HL-60/S4 (cell line): ENCODE data around the gene HPCAL4.

ENCODE experiments used
- in situ Hi-C: fragments of 300-500 bp; cut with MboI; formaldehyde crosslinking; loops from 2 replicates; pipeline ENCODE4 v1.14.3; 2022; ENCODE audit warnings: low sequenced_read_pairs

The HPCAL4 gene

DNA sequence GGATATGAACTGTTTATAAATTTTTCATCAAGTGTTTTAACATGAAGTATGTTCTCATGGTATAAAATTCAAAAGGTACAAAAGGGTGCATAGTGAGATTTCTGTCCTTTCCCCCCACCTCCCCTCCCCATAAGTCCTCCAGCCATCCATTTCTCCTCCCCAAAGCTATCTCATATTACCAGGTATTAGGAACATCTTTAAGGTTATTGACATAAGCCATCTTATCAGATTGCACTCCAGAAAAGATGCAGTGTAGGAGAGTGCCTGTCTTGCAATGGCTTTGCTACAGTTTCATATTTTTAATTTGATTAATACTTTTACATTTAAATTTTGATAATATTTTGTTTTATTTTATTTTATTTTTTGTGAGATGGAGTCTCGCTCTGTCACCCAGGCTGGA is 13.5 kb upstream of the HPCAL4 start:
- in situ Hi-C loops = no loop called here

DNA sequence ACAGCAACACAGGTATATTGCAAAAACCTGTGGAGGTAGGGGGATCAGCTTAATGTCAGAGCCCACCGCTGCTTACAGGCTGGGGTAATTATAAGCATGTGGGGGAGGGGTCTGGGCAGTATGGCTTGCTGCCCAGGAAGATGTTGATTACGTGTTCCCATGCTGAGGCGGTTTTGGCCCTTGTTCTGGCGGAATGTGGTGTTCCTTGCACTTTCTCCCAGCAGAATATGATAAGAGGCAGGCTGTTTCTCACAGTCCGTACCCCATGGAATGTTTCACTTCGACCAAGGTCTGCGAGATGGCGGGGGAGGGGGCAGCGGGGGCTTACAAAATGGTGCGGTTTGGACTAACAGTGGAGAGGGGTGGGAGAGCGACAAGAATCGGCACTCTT is 9.8 kb upstream of the HPCAL4 start:
- in situ Hi-C loops = no loop called here

DNA sequence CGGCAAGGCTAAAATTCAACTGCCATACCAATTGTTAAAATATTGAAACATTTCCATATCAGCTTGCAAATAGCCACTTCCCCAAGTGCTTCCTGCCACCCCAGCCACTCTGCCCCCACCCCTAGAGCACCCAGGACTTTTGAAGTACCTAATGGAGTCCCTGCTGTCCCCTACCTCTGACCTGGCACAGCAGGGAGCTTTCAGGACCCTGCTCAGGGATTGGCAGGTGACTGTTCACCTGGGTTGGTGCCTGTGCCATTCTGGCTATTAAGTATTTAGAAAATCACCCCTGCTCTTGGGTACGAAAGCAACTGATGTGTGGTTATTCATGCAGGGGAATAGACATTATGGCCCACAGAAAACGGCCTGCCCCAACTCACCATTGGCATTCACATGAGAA is 9.1 kb upstream of the HPCAL4 start:
- in situ Hi-C loops = no loop called here

DNA sequence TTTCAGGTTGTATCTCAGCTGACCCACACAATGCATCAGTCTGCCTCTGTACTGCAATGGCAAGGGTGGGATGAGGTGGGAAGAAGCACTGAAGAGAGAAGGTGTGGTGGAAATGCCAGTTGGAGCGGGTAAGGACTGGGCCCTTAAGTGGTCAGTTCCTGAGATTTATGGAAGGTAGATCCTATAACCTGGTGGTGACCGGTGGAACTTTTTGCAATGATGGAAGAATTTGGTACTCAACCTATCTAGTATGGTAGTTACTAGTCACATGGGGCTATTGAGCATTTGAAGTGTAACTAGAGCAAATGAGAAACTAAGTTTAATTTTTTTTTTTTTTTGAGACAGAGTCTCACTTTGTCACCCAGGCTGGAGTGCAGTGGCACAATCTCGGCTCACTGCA is 8.2 kb upstream of the HPCAL4 start:
- in situ Hi-C loops = no loop called here

DNA sequence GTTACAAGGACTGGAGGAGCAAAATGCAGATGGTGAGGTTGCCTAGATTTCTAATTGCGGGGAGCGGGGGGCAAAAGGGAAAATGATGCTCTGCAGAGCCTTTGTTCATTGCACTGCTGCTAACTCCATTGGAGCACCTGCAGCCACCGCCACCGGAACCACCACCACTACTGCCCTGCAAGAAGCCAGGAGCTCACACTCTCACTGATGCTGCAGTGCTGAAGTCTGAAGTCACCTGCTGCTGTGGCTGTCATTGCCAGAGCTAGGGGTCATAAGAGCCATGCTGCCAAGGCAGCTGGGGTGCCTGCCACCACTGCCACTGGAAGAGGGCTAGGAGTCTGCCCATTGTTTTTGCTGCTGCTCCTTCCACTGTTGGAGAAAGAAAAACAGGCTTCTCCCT is 7.3 kb upstream of the HPCAL4 start:
- in situ Hi-C loops = no loop called here

DNA sequence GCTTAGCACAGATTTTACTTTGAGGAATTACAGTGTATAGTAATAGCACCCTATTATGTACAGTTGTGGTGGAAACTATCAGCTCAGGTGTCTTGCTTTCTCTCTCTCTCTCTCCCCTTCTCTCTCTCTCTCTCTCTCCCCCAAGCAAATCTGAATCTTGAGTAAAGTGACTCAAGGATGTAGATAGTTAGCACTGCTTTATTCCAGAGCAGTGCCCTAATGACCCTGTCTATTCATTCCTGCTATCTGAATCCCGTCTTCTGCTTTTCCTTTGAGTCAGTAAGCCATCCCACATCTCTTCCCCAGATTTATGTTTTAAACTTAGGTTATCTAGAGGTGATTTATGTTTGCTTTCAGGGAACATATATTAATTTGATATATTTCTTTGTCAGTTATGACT is 5.2 kb upstream of the HPCAL4 start:
- in situ Hi-C loops = no loop called here

DNA sequence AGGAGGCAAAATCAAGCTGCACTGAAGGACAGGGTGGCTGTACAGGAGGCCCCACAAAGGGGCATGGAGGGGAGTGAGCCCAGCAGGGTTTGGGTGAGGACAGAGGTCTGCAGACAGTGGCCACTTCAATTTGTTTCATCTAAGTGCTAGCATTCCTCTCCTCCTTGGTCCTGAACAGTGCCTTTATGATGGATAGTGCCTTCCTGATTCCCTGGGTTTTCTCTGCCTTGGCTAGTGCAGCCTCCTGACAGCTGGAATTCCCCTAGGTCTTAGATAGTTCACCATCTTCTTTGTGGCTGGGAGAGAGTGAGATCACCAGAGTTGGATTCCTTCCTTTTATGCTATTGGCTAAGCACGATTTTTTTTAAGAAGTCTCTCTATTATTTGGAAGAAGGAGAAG is 3.8 kb upstream of the HPCAL4 start:
- in situ Hi-C loops = no loop called here

DNA sequence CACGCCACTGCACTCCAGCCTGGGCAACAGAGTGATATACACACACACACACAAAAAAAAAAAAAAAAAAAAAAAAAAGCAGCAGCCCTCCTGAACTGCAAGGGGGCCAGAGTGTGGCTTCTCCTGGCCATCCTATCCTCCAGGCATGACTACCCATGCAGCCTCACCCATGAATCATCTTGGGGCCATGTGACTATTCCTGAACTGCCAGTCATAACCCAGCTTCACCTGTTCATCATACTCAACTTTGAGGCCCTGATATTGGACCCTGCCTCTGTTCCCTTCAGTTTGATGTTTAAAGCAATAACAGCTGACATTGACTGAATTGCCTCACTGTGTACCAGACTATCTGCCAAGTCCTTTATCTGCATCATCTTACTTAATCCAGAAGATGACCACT is 2.8 kb upstream of the HPCAL4 start:
- in situ Hi-C loops = no loop called here

DNA sequence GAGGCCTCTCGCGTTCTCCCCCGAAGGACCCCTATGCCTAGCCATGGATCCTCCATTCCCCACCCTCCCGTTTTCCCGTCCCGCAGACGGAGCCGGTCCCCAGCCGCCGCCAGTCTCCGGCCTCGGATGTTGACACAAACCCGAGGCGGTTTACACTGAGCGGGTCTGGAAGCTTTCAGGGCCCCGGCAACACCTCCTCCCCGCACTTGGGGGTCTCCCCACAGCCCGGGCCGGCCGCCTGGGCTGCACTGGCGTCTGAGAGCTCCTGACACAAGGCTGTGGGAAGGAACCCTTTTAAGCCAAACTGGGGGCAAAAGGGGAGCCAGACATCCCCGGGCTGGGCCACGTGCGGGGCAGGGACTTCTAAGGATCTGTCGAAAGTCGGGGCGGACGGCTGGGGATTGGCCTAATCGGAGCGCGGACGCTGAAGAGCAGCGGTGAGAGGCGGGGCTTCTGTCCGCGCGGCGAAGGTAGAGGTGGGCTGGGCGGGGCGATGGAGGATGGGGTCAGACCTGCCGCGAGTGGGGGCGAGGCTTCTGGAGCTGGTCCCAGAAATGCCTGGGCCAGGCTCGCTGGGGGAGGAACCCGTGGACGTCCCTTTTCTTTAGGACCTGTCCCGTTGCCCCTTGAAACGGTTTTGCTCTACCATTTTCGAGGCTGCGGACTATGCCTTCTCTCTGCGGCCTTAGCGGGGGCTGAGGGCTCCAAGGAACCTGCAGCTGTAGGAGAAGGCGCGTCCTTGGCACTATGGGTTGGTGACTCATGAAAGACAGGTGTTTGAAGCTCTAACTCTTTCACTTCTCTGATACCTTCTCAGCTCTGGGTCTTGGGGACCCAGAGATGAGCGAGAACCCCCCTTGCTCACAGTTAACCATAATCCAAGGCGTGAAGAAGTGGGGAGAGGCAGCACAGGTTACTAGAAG is 1.2 kb upstream of the HPCAL4 start:
- in situ Hi-C loops = no loop called here

DNA sequence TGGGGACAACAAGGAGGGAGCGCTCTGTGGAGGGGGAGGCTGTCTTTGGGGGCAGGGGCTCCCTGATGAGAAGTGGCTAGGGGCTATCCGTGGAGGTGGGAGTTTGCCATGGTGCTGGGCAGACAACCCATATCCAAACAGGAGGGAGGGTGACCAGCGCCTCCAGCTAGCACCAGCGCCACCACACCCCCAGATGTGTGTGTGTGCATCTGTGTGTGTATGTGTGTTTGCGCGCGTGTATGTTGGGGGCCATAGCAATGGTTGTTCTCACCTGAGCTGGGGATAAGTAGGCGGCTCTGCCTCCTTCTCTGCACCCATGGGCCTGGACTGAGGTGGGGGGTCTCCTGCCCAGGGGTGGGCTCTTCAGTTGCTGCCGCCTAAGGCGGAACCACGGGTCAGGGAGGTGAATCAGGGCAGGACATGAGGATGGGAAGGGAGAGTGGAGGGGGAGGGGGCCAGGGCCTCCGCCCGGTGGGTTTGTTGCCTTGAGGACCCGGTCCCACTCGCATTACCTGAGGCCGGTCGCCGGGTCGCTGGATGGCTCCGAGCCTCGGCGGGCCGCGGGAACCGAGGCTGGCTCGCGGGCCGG is 345 bp downstream of the HPCAL4 start:
- in situ Hi-C loops = no loop called here

DNA sequence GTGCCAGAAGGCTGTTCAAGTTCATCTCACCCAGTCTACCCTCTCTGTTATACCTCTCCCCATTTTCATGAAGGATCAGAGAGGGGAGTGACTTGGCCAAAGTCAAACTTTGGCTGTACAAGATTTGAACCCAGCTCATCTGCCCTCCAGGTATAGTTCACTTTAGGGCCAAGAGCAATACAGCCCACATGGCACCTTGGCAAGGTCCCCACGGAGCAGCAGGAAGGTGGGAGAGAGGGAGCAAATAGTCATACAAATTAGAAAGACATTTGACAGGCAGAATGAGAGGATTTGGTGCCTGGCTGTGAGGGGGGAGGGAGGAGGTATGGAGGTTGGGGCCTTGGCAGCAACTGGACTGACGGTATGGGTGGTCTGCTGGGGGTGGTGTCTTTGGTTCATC is 1.0 kb downstream of the HPCAL4 start:
- in situ Hi-C loops = no loop called here

DNA sequence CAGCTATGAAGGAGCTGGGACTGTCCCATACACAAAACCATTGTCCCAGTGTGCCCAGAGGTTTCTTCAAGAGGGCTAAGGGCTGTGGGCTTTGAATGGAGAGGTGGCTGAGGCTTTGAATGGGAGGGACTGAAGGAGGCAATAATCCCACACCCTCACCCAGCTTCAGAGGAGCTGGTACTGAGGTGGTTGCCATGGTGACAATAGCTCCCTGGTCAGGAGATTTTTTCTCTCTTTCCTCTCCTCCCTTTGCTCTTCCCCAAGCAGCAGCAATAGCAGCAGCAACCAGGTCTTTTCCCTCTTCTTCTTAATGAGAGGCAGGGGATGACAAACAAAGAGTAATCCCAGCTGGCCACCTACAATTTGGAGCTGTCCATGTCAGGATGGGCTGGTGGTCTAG is 1.6 kb downstream of the HPCAL4 start:
- in situ Hi-C loops = no loop called here

DNA sequence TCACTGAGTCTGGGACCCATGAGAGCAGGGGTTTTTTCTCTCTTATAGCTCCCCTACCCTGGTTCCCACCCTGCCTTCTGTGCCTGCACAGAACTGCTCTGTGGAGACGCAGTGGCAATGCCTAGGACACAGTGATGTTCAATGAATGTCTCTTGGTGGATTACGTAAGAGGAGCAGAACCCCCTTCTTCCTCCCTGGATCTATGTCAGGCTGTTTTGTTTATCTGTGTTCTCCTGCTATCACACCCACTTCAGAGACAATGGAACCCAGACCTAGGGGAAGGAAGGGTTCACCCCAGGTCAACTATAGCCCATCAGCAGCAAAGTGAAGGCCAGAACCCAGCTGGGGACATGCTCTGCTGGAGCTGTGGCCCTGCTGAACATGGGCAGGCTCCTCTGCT is 2.0 kb downstream of the HPCAL4 start:
- in situ Hi-C loops = no loop called here

DNA sequence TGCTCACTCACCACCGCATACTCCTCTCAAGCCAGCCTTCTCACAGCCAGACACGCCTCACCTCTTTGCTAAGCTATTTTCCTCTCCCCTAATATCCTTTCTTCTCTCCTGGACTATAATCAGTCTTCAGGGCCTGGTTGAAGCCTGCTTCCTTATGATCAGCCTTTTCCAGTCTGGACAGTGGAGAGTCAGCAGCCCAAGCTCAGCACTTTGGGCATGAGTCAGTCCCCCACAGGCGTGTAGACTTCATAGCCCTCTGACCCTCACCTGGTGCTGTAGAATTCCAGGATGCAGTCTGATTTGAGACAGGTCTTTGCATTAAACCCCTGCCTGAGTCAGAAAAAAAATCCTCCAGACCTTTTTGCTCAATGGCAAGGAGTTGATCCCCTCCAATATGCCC is 2.5 kb downstream of the HPCAL4 start:
- in situ Hi-C loops = no loop called here

DNA sequence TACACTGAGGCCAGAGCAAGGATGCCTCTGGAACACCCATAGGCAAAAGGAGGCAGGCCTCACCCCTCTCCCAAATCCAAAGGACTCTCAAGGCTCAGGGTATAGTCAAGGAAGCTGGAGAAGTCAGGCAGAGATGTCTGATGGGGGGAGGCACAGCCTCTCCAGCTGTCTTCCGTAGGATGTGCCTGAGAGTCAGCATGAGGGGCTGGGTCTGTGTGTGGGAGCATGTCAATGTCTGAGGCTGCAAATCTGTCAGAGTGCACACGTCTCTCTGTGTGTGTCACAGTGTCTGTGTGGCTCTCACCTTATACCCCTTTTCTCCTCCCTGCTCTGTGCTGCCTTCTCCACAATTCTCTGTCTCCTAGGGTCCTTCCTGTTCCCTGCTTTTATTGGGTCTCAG is 4.0 kb downstream of the HPCAL4 start:
- in situ Hi-C loops = no loop called here

DNA sequence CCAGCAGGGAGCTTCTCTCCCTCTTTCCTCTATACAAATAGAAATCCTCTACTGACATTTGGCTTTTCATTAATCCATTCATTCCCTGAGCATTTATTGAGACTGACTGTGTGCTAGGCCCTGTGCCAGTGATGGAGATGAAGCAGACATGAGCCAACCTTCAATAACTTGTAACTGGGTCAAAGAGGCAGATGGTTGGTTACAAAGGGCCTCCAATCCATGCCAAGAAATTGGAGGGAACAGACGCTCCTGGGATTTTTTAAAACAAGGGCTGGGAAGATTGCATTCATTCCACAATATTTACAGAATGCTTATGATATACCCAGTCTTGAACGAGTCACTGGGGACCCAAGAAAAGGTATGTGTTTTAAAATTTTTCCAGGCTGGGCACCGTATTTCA is 6.2 kb downstream of the HPCAL4 start:
- in situ Hi-C loops = no loop called here

DNA sequence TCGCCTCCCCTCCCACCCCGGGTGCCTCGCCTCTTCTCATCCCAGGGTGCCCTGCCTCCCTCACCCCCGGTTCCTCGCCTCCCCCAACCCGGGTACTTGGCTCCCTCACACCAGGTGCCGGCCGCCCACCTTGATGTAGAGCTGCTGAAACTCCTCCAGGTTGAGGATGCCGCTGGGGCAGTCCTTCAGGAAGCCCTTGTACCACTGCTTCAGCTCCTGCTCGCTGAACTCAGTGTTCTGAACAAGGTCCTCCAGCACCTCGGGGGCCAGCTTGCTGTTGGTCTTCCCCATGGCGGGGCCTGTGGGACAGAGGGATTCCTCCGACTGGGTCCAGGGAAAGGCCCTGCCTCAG is 6.9 kb downstream of the HPCAL4 start:
- in situ Hi-C loops = no loop called here

DNA sequence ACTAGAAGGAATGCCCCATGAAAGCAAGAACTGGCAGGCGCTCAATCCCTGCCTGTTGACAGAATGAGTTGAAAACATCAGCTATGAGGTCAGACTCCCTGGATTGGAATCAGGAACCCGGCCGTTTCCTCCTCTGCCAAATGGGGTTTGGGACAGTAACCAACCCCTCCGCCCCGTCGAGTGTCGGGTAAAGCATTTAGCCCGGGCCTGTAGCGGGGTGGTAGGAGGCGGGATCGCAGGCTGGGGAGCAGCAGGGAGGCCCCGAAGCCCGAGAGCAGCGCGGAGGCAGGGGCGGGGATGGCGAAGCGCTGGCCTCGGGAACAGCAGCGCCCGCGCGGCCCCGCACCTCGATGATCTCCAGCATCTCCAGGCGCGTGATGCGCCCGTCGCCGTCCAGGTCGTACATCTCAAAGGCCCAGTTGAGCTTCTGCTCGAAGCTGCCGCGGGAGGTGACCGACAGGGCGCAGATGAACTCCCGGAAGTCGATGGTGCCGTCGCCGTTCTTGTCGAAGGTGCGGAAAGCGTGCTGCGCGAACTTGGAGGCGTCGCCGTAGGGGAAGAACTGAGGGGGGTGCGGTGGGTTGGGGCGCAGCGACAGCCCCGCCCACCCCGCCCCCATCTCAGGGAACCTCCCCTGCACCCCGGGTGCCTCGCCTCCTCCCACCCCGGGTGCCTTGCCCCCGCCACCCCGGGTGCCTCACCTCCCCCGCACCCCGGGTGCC is 7.5 kb downstream of the HPCAL4 start:
- in situ Hi-C loops = no loop called here

DNA sequence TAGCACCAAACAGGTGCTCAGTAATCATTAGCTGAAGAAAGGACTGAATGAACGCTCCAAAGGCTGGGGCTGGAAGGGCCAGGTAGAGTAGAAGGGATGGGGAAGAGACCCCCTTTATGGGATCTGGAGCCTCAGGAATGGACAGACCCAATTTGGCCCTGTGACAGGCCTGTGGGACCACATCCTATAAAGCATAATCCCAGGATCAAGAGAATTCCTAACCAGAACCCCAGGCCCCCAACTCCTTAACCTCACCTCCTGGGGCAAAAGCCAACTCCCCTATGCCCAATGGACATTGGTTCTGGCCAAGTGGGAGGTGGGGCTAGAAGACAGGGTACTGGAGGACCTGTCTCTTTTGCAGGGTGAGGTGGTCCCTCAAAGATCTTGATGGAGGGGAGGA is 9.2 kb downstream of the HPCAL4 start:
- in situ Hi-C loops = no loop called here

DNA sequence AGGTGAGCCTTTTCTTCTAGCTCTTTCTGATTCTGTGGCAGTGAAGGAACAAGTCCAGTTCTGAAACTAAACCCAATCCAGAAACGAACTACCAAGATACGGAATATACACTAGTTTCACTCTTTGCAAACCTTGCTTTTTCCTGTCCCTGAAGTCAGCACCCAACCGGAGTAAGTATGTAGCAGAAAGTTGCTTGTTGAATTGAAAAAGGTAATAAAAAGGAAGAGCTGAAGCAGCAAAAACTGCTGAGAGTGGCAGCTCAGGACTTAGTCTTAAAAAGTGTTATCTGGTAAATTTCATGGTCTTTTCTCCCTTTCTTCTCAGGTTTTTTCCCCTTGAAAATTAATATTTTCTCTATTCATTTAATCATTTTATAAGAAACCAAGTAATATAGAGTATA is 9.9 kb downstream of the HPCAL4 start:
- in situ Hi-C loops = no loop called here

DNA sequence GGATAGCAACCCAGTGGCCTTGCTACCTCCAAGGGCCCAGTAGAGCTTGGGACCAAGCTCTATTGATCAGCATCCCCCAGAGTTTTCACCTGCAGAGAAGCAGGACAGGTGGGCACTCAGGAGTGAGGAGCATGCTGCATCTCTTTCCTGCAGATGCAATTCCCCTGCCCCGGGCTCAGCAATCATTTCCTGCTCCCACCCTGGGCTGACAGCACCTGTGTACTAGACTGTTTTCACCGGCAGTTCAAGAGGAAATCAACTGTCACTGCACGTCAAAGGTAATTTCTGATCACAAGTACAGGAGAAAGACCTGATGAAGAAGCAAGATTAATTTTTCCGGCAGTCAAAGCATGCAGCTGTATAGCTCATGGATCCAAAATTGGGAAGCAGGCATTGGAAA is 10.5 kb downstream of the HPCAL4 start:
- in situ Hi-C loops = no loop called here

DNA sequence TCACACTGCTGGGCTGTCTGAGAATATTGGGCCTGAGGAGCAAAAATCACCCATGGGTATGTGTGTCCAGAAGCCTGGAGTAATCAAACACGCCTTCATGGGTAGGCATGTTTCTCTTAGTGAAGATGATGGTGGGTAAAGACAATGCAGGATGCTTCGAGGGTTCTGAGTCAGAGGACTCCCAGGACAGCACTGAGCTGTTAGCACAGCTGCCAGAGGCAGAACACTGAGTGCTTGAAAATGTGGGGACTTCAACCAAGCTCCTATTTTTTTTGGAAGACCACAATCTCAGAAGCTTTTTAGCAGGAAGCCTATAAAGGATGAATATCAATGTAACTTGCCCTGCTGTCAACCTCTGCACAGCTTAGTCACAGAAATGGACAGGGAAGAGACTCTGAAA is 11.4 kb downstream of the HPCAL4 start:
- in situ Hi-C loops = no loop called here
